Omental fat pad (tissue), 4 donors: ENCODE data around the gene GATA5. TPM values are rescaled to one million over a fixed set of nuclear protein-coding genes. Genes with fewer than 3 reads are reported as not detected.

Experiments used
- ATAC-seq: fragments of 150-250 bp; one replicate; pipeline ENCODE4 v1.9.1; 2016; ENCODE audit warnings: mild to moderate bottlenecking, moderate library complexity; ENCODE audit not compliant: low FRiP score
- DNase-seq: peaks from one replicate; pipeline ENCODE4 v3.0.0-alpha.2; 2019; ENCODE audit warnings: low spot score
- CTCF ChIP-seq, 3 donors: fragments of 450-650 bp; IDR thresholded peaks; one replicate each; pipeline ENCODE4 v1.5.1; 2016 to 2017; ENCODE audit warnings: antibody characterized with exemption in 3 of 3, mild to moderate bottlenecking in 3 of 3, moderate library complexity in 2 of 3
- total RNA-seq, 4 donors: library from RNA; depleted of rRNA; stranded (reverse); fragments of >200 nt; gene quantifications; one replicate each; pipeline ENCODE4 v1.1.0, GENCODE V29; 2016

Gene GATA5
- total RNA-seq, 4 donors from 2014 or later: 1.3 to 3.7 (median 1.7) TPM

GRCh38 chr20:62472941-62473585 lies 2.7 kb downstream of the GATA5 start:
- DNase-seq (no peak), ATAC-seq (no peak)
- TF ChIP-seq CTCF (IDR thresholded peaks at IDR 0.05): no peak

- DNase-seq (no peak), ATAC-seq (no peak)
- TF ChIP-seq CTCF (IDR thresholded peaks at IDR 0.05): no peak
These were observed 3.5 kb downstream of the GATA5 start for GRCh38 chr20:62472138-62472940.

GRCh38 chr20:62470459-62470858 lies 5.3 kb downstream of the GATA5 start:
- TF ChIP-seq CTCF (IDR thresholded peaks at IDR 0.05): no peak
- DNase-seq: no peak
- ATAC-seq: no peak

- no peak for TF ChIP-seq CTCF (IDR thresholded peaks at IDR 0.05)
- ATAC-seq (no peak), DNase-seq (no peak)
These were observed 5.8 kb downstream of the GATA5 start for GRCh38 chr20:62470001-62470400.

GRCh38 chr20:62469352-62469751 lies 6.4 kb downstream of the GATA5 start:
- ATAC-seq: no peak
- no peak for TF ChIP-seq CTCF (IDR thresholded peaks at IDR 0.05)
- DNase-seq: no peak

- no peak for TF ChIP-seq CTCF (IDR thresholded peaks at IDR 0.05)
- no peak for DNase-seq
- no peak for ATAC-seq
These were observed 8.8 kb downstream of the GATA5 start for GRCh38 chr20:62466806-62467537.
